Heart left ventricle (tissue), 16 donors: ENCODE measurements around the gene CEP85. TPM values are rescaled to one million over a fixed set of nuclear protein-coding genes. Genes with fewer than 3 reads are reported as not detected.

Source experiments
- ATAC-seq, 4 donors: fragments of 200-7000 bp; cut with Tn5 transposase; one replicate each; pipeline ENCODE4 v1.9.1; 2020 to 2022; ENCODE audit warnings: moderate library complexity in 4 of 4, mild to moderate bottlenecking in 3 of 4, moderate number of reproducible peaks in 1 of 4
- DNase-seq, 5 donors: peaks; one replicate each; pipeline ENCODE4 v3.0.0-alpha.2; 2020
- H3K27ac ChIP-seq, 12 donors: fragments of 200-600 bp; sonication (generic) in 4 of 12; one replicate each; pipeline versions ENCODE4 v1.5.0 to v1.8.0; 2016 to 2022; ENCODE audit warnings: mild to moderate bottlenecking in 2 of 12
- H3K27me3 ChIP-seq, 9 donors: fragments of 200-600 bp; sonication (generic) in 2 of 9; one replicate each; pipeline versions ENCODE4 v1.5.1 to v1.8.0; 2016 to 2022; ENCODE audit warnings: mild to moderate bottlenecking in 3 of 9
- H3K36me3 ChIP-seq, 9 donors: fragments of 200-600 bp; sonication (generic) in 2 of 9; one replicate each; pipeline versions ENCODE4 v1.5.0 to v1.8.0; 2018 to 2022; ENCODE audit warnings: mild to moderate bottlenecking in 2 of 9
- H3K4me1 ChIP-seq, 12 donors: fragments of 200-600 bp; sonication (generic) in 4 of 12; one replicate each; pipeline versions ENCODE4 v1.5.0 to v1.8.0; 2016 to 2022; ENCODE audit warnings: mild to moderate bottlenecking in 3 of 12
- H3K4me3 ChIP-seq, 12 donors: fragments of 200-600 bp; sonication (generic) in 4 of 12; one replicate each; pipeline versions ENCODE4 v1.5.0 to v1.8.0; 2017 to 2022; ENCODE audit warnings: mild to moderate bottlenecking in 9 of 12, moderate library complexity in 4 of 12
- H3K9me3 ChIP-seq, 12 donors: fragments of 200-600 bp; sonication (generic) in 4 of 12; one replicate each; pipeline versions ENCODE4 v1.5.0 to v1.8.0; 2016 to 2022; ENCODE audit warnings: mild to moderate bottlenecking in 1 of 12
- CTCF ChIP-seq, 12 donors: fragments of 200-600 bp; sonication (generic) in 4 of 12; IDR thresholded peaks; one replicate each; pipeline versions ENCODE4 v1.5.0 to v1.8.0; 2018 to 2022; ENCODE audit warnings: antibody characterized with exemption in 12 of 12, mild to moderate bottlenecking in 5 of 12
- POLR2A ChIP-seq, 2 donors: fragments of 450-650 bp; IDR thresholded peaks; one replicate each; pipeline ENCODE4 v1.6.1; 2017; ENCODE audit warnings: antibody characterized with exemption in 2 of 2, mild to moderate bottlenecking in 2 of 2, moderate library complexity in 2 of 2
- WGBS, 4 donors: extraction: QIAGEN DNeasy Blood & Tissue Kit in 2 of 4; methylation state at CpG; one replicate each; pipeline versions ENCODE4 v1.1.5 to v1.1.7; 2013 to 2018; 5-methylcytosine and 5-hydroxymethylcytosine counted together
- intact Hi-C, 10 donors: fragments of 100-400 bp; cut with DNase I; formaldehyde crosslinking; loops; one replicate each; pipeline versions ENCODE4 v1.11.1 to v1.14.2; 2022
- long read RNA-seq, 3 donors: library from polyadenylated mRNA; unstranded; transcript quantifications; one replicate each; pipeline ENCODE4 v2.0.0, GENCODE V29; 2020 to 2021
- polyA plus RNA-seq, 2 donors: library from polyadenylated mRNA; stranded (reverse); fragments of 200-250 nt; gene quantifications; one replicate each; pipeline ENCODE4 v1.2.3, GENCODE V29; 2013
- total RNA-seq, 9 donors: library from RNA; depleted of rRNA in 2 of 9; stranded (reverse); fragments of >200 nt in 2 of 9; fragmentation: NEBNext Ultra II Directional in 3 of 9; extraction: Animal tissue kit (Norgen Biotek cat#: 25700) in 3 of 9; gene quantifications; one replicate each; pipeline versions ENCODE4 v1.1.0 to v1.2.4, GENCODE V29; 2016 to 2023
- donor health status: ischemic (EF 13 %, LVEDD 7.1; RV severe dilation, severe dysfunction).
- donor health status: healthy with polysubstance abuse.
- donor health status: DM: no; HTN: yes; CAD: no.
- donor health status: DM: no; HTN: no; CAD: no.
- donor health status: ischemic (EF 25% LVEDD 6.9; RV normal size, moderate dysfunction).
- donor health status: ischemic (EF 25% LVEDD 5.7; RV mildly dilated, moderate dysfunction).
- donor health status: healthy.
- donor health status: DM: yes; HTN: yes; CAD: no.
- donor health status: ischemic (EF 35%, LVEDD 5.7; RV mildly dilated, moderate dysfunction).
- donor health status: nonischemic (EF 11% LVEDD 7.7; RV severe dilation, severe dysfunction).
- donor health status: DM: yes; HTN: yes; CAD: no.
- donor health status: PGD.
- donor health status: ischemic (EF 29% LVEDD 5.4; RV normal size, mild dysfunction).
- donor health status: nonischemic (EF 23%, LVEDD 6.1; RV moderate dilation, normal function).

The CEP85 gene
- total RNA-seq (100 to 1,000 TPM in 2 of 9 donors, 10 to 100 TPM in 7; 28.6 to 180 (median 48.7) TPM), polyA plus RNA-seq (10 to 100 TPM; 13.4 to 22.7 TPM)
- long read RNA-seq, donor 1, transcript CEP85-201 (14 exons, 3,935 nt): minor isoform, 5 of 58 reads
- long read RNA-seq, donor 1, transcript CEP85-202 (14 exons, 3,922 nt): major isoform, 16 of 58 reads
- long read RNA-seq, donor 1, partial matches to known transcripts: 17 of 58 reads
- long read RNA-seq, donor 1, other reads (novel, unspliced or antisense): 19 of 58 reads
- long read RNA-seq, donor 2, transcript CEP85-202 (14 exons, 3,922 nt): major isoform, 46 of 147 reads
- long read RNA-seq, donor 2, transcript CEP85-201 (14 exons, 3,935 nt): minor isoform, 13 of 147 reads
- long read RNA-seq, donor 2, partial matches to known transcripts: 47 of 147 reads
- long read RNA-seq, donor 2, other reads (novel, unspliced or antisense): 40 of 147 reads
- long read RNA-seq, donor 3, transcript CEP85-202 (14 exons, 3,922 nt): major isoform, 13 of 37 reads
- long read RNA-seq, donor 3, transcript CEP85-201 (14 exons, 3,935 nt): minor isoform, 6 of 37 reads
- long read RNA-seq, donor 3, partial matches to known transcripts: 6 of 37 reads
- long read RNA-seq, donor 3, other reads (novel, unspliced or antisense): 12 of 37 reads

- WGBS, 4 donors: 0 to 1% (median 1%) methylated on average over 41 to 73 of the region's 73 CpGs
- DNase-seq (peak; percentile 97 to 99 (median 98)), ATAC-seq (peak; percentile 99 to 100 (median 99))
- H3K27ac ChIP-seq: peak within 1 kb of the TSS; percentile 5 to 96 (median 93)
- H3K27me3 ChIP-seq: no peaks in the 10 kb centered on the region
- intact Hi-C loops: loop anchor here (2.0 to 10.0 kb wide), 9 partner anchors 65 to 199 kb away; partner anchors contain the start of genes C1orf232 (in 5 of the 10), ZNF593 (in 5 of the 10) and PDIK1L (in 4 of the 10)
- no peaks in the 10 kb centered on the region for H3K36me3 ChIP-seq
- H3K4me3 ChIP-seq: peak within 1 kb of the TSS; percentile 48 to 90 (median 78)
- TF ChIP-seq CTCF (IDR thresholded peaks at IDR 0.05) (peak; percentile 72 to 95 (median 86)), POLR2A (IDR thresholded peaks at IDR 0.05) (peak; percentile 61 to 93)
- peaks cover 0 to 36% (median 11%) of the 10 kb centered on the region in 12 donors for H3K4me1 ChIP-seq
- no peaks in the 10 kb centered on the region for H3K9me3 ChIP-seq
Measured at GRCh38 chr1:26233903-26234643, at the start of gene CEP85. Gene CEP85 (plus strand): TSS chr1:26234200. CDS start chr1:26239784, 5,584 bp downstream.

DNA sequence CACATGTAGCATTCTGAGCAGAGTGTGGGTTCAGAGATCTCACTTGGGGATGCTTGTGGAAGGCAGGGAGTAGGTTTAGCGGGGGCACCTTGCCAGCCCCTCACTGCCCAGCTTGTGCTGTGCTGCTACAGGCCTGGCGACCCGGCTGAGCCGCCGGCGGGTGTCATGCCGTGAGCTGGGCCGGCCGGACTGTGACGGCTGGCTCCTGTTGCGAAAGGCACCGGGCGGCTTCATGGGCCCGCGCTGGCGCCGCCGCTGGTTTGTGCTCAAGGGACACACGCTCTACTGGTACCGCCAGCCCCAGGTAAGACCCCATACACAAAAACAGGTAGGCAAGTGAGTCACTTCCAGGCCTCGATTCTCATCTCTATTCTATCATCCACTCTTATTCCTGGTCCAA is 49.1 kb upstream of the CEP85 start:
- 94 to 98% (median 97%) methylated on average over 18 to 21 of the region's 21 CpGs for WGBS, 4 donors
- no peaks in the 10 kb centered on the region for H3K36me3 ChIP-seq
- H3K4me1 ChIP-seq: peaks cover 0 to 3% (median 0%) of the 10 kb centered on the region in 12 donors
- H3K27me3 ChIP-seq: no peaks in the 10 kb centered on the region
- no peak for DNase-seq
- no peak overlapping the region for H3K27ac ChIP-seq
- no peak overlapping the region for H3K4me3 ChIP-seq
- no peak for TF ChIP-seq CTCF (IDR thresholded peaks at IDR 0.05)
- TF ChIP-seq POLR2A (IDR thresholded peaks at IDR 0.05): no peak
- no peak for ATAC-seq
- H3K9me3 ChIP-seq: no peaks in the 10 kb centered on the region
- intact Hi-C loops: loop anchor here in 1 of 10 donors (10.0 kb wide), 1 partner anchor 140 kb away; no protein-coding TSS in a partner anchor

- WGBS, 4 donors: 93 to 98% (median 94%) methylated on average over 5 to 6 of the region's 6 CpGs
- H3K27me3 ChIP-seq: no peaks in the 10 kb centered on the region
- DNase-seq (no peak), ATAC-seq (no peak)
- H3K9me3 ChIP-seq: no peaks in the 10 kb centered on the region
- intact Hi-C loops: loop anchor here in 1 of 10 donors (10.0 kb wide), 1 partner anchor 137 kb away; no protein-coding TSS in a partner anchor
- no peak for TF ChIP-seq CTCF (IDR thresholded peaks at IDR 0.05)
- TF ChIP-seq POLR2A (IDR thresholded peaks at IDR 0.05): no peak
- no peaks in the 10 kb centered on the region for H3K4me1 ChIP-seq
- H3K27ac ChIP-seq: no peak overlapping the region
- H3K36me3 ChIP-seq: no peaks in the 10 kb centered on the region
- no peak overlapping the region for H3K4me3 ChIP-seq
Measured at GRCh38 chr1:26187882-26188281, 46.1 kb upstream of the CEP85 start.
